ENCODE results near the gene ALPP. TPM values are rescaled to one million over a fixed set of nuclear protein-coding genes. Genes with fewer than 3 reads are reported as not detected.
"Not testable (repeated sequence)": the region's sequence is repeated elsewhere in the genome, so short reads cannot be mapped to it uniquely, and the experiment has no call there.

The ALPP gene
- total RNA-seq, 1 experiment from 2014 or later: not detected

GRCh38 chr2:232365621-232366321 lies 12.8 kb upstream of the ALPP start:
- Histone ChIP-seq H3K36me3 (no peaks in the 10 kb centered on the region), H3K4me3 (no peak overlapping the region), H3K27me3 (no peaks in the 10 kb centered on the region), H3K4me1 (no peaks in the 10 kb centered on the region), H3K9me3 (replicated peaks) (no peaks in the 10 kb centered on the region), H3K27ac (no peak overlapping the region)
- DNase-seq: peak; percentile 25 to 33

DNA sequence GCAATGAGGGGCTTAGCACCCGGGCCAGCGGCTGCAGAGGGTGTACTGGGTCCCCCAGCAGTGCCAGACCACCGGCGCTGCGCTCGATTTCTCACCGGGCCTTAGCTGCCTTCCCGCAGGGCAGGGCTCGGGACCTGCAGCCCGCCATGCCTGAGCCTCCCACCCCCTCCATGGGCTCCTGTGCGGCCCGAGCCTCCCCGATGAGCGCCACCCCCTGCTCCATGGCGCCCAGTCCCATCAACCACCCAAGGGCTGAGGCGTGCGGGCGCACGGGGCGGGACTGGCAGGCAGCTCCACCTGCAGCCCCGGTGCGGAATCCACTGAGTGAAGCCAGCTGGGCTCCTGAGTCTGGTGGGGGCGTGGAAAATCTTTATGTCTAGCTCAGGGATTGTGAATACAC lies 12.1 kb upstream of the ALPP start:
- not testable (repeated sequence) for H3K4me3 ChIP-seq; H3K27ac ChIP-seq; H3K36me3 ChIP-seq; H3K27me3 ChIP-seq; DNase-seq; H3K9me3 ChIP-seq (replicated peaks); H3K4me1 ChIP-seq

- Histone ChIP-seq H3K36me3 (no peaks in the 10 kb centered on the region), H3K27ac (no peak overlapping the region), H3K4me3 (no peak overlapping the region), H3K4me1 (no peaks in the 10 kb centered on the region), H3K27me3 (no peaks in the 10 kb centered on the region), H3K9me3 (replicated peaks) (no peaks in the 10 kb centered on the region)
- no peak for DNase-seq
Observed at GRCh38 chr2:232367016-232367415, 11.5 kb upstream of the ALPP start.

GRCh38 chr2:232367591-232368233 lies 10.8 kb upstream of the ALPP start:
- Histone ChIP-seq H3K4me1 (no peaks in the 10 kb centered on the region), H3K27me3 (no peaks in the 10 kb centered on the region), H3K4me3 (no peak overlapping the region), H3K27ac (no peak overlapping the region), H3K9me3 (replicated peaks) (no peaks in the 10 kb centered on the region), H3K36me3 (no peaks in the 10 kb centered on the region)
- peak; percentile 29 to 35 for DNase-seq

DNA sequence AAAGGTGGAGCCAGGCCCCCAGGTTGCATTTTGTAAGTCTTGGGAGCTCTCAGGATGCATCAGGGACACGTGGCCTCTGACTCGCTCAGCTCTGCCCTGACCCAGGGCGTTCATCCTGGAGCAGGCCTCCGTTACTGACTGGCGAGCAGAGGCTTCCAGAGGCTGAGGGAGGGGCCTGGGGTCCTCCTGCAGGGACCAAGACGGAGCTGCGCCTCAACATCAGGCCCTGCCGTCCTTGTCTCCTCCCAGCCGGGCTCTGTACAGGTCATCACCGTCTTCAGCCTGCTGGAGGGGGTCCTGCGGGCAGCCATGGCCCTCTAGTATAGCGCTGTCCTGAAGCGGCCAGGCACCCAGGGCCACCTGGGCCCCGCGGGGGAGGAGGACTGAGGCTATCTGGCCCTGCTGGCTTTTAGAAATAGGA lies 10.2 kb upstream of the ALPP start:
- H3K9me3 ChIP-seq (replicated peaks): no peaks in the 10 kb centered on the region
- no peaks in the 10 kb centered on the region for H3K4me1 ChIP-seq
- no peaks in the 10 kb centered on the region for H3K27me3 ChIP-seq
- H3K4me3 ChIP-seq: no peak overlapping the region
- no peak for DNase-seq
- no peak overlapping the region for H3K27ac ChIP-seq
- no peaks in the 10 kb centered on the region for H3K36me3 ChIP-seq

- H3K27ac ChIP-seq: no peak overlapping the region
- no peaks in the 10 kb centered on the region for H3K4me1 ChIP-seq
- no peak for DNase-seq
- no peaks in the 10 kb centered on the region for H3K36me3 ChIP-seq
- H3K4me3 ChIP-seq: no peak overlapping the region
- no peaks in the 10 kb centered on the region for H3K9me3 ChIP-seq (replicated peaks)
- peaks cover 7% of the 10 kb centered on the region for H3K27me3 ChIP-seq
Observed at GRCh38 chr2:232369126-232369951, 9.2 kb upstream of the ALPP start.

- H3K27me3 ChIP-seq; H3K27ac ChIP-seq; H3K9me3 ChIP-seq (replicated peaks); H3K36me3 ChIP-seq; H3K4me1 ChIP-seq; H3K4me3 ChIP-seq; DNase-seq: not testable (repeated sequence)
Observed at GRCh38 chr2:232370007-232370406, 8.5 kb upstream of the ALPP start.

DNA sequence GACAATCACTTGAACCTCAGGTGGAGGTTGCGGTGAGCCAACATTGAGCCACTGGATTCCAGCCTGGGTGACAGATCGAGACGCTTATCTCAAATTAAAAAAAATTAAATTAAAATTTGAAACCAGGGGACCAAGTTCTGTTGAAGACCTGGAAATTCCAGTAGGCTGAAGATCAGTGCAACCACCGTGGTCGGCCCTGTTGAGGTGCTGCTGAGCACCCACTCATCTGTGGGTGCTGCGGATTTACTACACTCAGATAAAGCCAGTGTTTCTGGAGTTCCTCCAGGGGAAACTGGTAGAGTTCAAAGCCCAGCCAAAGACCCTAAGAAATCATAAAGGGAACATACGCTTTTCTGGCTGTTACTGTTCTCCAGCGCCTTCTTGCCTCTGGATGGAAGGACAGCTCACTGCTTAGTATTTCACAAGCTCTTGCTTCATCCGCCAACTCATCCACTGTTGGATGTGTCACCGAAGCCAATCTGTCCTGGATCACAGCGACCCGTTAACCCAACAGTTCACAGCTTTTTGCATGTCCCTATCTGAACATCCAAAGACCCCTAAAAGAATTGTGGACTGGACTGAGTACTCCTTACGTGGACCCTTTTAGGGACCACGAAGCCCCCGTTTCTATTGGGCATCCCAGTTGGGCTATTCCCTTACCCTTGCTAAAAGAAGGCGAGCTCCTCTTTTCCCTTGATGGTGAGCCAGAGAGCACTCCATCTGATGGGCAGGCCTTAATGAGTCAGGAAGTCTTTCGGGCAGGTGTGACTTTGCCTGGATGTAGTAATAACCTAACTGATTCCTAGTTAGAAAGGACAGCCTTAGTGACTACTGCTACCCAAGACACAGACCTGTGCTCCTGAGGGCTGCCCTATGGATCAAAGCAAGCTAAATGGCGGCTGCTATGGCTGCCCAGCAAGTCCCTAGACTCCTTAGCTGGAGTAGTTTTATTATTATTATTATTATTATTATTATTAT lies 6.0 kb upstream of the ALPP start:
- no peak for DNase-seq
- no peak overlapping the region for H3K4me3 ChIP-seq
- H3K27me3 ChIP-seq: peaks cover 7% of the 10 kb centered on the region
- no peaks in the 10 kb centered on the region for H3K4me1 ChIP-seq
- no peaks in the 10 kb centered on the region for H3K9me3 ChIP-seq (replicated peaks)
- no peak overlapping the region for H3K27ac ChIP-seq
- no peaks in the 10 kb centered on the region for H3K36me3 ChIP-seq

DNA sequence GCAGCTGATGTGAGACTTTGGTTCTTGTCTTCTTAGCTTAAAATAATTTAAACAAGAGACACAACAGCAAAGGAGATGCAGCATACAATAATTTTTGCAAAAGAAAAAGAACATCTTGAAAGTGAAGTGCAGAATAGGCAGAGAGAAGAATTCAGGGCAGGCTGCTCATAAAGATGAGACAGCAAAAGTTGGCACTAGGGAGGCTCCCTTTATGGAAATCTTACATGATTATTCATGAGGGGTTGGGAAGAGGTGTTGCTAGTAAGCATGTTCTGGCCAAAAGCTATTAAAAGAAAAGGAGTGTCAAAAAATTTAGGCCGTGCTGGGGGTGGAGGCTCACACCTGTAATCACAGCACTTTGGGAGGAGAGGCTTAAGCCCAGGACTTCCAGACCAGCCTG lies 4.2 kb upstream of the ALPP start:
- peaks cover 7% of the 10 kb centered on the region for H3K27me3 ChIP-seq

DNA sequence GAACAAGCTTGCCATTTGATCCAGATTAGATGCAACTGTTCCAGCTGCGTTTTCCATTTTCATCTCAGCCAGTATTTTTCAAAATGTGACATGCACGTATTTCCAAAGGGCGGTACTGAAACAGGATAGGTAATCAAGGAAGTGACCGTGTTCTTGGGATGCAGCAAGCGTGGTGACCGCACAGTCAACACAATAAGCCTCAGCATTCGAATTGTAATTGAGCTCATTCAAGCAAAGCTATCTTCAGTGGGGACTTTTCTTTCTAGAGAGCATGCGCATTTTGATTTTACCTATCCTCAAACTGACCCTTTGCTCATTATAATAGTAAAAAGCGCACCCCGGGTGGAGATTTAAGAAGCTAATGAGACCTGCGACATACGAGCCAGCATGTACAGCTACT lies 3.4 kb upstream of the ALPP start:
- Histone ChIP-seq H3K36me3 (no peaks in the 10 kb centered on the region), H3K4me1 (no peaks in the 10 kb centered on the region), H3K27ac (no peak overlapping the region), H3K27me3 (peaks cover 7% of the 10 kb centered on the region), H3K9me3 (replicated peaks) (no peaks in the 10 kb centered on the region), H3K4me3 (no peak overlapping the region)
- DNase-seq: no peak

More for the DNA sequence above, 4.2 kb upstream of the ALPP start:
- H3K4me3 ChIP-seq: no peak overlapping the region
- no peaks in the 10 kb centered on the region for H3K36me3 ChIP-seq
- no peak overlapping the region for H3K27ac ChIP-seq
- H3K9me3 ChIP-seq (replicated peaks): no peaks in the 10 kb centered on the region
- no peaks in the 10 kb centered on the region for H3K4me1 ChIP-seq
- no peak for DNase-seq

- no peaks in the 10 kb centered on the region for H3K9me3 ChIP-seq (replicated peaks)
- DNase-seq: no peak
- H3K4me1 ChIP-seq: no peaks in the 10 kb centered on the region
- no peak overlapping the region for H3K4me3 ChIP-seq
- H3K27ac ChIP-seq: no peak overlapping the region
- H3K36me3 ChIP-seq: no peaks in the 10 kb centered on the region
- peaks cover 7% of the 10 kb centered on the region for H3K27me3 ChIP-seq
Observed at GRCh38 chr2:232376260-232376659, 2.3 kb upstream of the ALPP start.

DNA sequence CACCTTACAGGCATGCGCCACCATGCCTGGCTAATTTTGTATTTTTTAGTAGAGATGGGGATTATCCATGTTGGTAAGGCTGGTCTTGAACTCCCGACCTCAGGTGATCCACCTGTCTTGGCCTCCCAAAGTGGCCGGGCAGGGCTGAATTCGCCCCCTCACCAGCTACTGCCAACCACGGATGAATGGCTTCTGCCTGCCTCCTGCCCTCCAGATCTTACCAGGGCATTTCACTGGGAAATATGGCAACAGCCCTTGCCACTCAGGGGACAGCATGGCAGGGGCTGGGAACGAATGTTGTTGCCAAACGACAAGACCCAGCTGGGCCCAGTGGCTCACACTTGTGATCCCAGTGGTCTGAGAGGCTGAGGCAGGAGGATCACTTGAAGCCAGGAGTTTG lies 1.8 kb upstream of the ALPP start:
- DNase-seq: no peak
- H3K27me3 ChIP-seq: peaks cover 7% of the 10 kb centered on the region
- no peaks in the 10 kb centered on the region for H3K9me3 ChIP-seq (replicated peaks)
- H3K27ac ChIP-seq: no peak overlapping the region
- H3K4me1 ChIP-seq: no peaks in the 10 kb centered on the region
- H3K36me3 ChIP-seq: no peaks in the 10 kb centered on the region
- H3K4me3 ChIP-seq: no peak overlapping the region

GRCh38 chr2:232377319-232377718 lies 1.2 kb upstream of the ALPP start:
- Histone ChIP-seq H3K36me3 (no peaks in the 10 kb centered on the region), H3K9me3 (replicated peaks) (no peaks in the 10 kb centered on the region), H3K27me3 (peaks cover 7% of the 10 kb centered on the region), H3K4me1 (no peaks in the 10 kb centered on the region), H3K4me3 (no peak overlapping the region), H3K27ac (no peak overlapping the region)
- DNase-seq: no peak
